D341Med (cell line): ENCODE results near the gene EXOC3L4.
A peak's percentile ranks its signal among the peaks of the same experiment; 100 is the strongest.

Source experiments
- DNase-seq: peaks from one replicate; pipeline ENCODE4 v3.0.0; 2012; ENCODE audit warnings: low spot score

The EXOC3L4 gene

DNA sequence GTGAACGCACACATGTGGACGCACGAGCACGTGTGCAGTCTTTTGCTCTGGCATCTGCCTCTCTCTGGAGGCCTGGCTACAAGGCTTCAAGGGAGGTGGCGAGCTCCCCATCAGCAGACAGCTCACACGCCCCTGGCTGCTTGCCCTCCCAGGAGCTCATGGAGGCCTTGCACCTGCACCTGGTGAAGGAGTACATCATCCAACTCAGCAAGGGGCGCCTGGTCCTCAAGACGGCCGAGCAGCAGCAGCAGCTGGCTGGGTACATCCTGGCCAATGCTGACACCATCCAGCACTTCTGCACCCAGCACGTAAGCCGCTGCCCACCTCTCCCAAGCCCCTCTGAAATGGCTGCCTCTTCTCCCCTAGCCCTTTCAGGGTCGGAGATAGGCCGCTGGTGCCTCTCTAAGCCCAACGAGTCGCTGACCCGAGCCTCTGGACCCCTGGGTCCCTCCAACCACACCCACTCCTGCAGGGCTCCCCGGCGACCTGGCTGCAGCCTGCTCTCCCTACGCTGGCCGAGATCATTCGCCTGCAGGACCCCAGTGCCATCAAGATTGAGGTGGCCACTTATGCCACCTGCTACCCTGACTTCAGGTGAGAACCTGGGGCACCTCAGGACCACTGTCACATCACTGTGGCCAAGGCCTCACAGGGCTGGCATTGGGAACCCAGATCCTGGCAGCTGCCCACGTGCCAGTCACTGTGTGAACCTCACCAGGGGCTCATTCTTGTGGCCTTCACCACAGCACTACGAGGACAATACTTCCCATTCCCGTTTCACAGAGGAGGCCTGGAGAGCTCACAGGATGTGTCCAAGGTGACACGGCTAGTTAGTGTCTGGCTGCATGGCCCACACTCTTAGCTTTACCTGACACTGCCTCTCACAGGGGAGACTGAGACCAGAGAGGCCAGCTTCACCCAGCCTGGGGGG is 39.0 kb downstream of the EXOC3L4 start:
- DNase-seq, result no peak

DNA sequence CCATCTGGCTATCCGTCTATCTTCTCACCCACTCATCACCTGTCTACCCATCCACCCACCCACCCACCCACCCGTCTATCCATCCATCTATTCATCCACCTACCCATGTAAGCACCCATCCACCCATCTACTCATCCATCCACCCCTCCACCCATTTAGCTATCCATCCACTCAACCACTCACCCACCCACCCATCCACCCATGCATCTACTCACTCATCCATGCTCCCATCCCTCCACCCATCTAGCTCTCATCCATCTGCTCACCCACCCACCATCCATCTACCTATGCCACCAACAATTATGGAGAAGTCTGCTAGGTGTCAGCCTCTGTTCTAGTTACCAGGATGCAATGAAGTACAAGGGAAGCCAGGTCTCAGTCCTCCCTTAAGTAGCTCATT is 39.9 kb downstream of the EXOC3L4 start:
- no peak for DNase-seq

DNA sequence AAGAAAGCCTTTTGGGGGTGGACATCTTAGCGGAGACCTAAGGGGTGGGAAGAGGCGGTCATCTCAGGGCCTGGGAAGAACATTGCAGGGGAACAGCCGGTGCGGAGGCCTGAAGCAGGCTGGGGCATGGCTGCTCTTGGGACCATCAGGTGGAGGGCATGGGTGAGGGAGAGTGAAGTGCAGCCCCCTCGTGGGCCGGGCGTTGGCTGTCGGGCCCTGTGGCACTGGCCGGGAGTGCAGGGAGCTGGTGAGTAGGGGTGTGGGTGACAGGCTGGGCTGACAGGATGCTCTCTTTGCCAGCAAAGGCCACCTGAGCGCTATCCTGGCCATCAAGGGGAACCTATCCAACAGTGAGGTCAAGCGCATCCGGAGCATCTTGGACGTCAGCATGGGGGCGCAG is 40.4 kb downstream of the EXOC3L4 start:
- DNase-seq, result peak; percentile 20

DNA sequence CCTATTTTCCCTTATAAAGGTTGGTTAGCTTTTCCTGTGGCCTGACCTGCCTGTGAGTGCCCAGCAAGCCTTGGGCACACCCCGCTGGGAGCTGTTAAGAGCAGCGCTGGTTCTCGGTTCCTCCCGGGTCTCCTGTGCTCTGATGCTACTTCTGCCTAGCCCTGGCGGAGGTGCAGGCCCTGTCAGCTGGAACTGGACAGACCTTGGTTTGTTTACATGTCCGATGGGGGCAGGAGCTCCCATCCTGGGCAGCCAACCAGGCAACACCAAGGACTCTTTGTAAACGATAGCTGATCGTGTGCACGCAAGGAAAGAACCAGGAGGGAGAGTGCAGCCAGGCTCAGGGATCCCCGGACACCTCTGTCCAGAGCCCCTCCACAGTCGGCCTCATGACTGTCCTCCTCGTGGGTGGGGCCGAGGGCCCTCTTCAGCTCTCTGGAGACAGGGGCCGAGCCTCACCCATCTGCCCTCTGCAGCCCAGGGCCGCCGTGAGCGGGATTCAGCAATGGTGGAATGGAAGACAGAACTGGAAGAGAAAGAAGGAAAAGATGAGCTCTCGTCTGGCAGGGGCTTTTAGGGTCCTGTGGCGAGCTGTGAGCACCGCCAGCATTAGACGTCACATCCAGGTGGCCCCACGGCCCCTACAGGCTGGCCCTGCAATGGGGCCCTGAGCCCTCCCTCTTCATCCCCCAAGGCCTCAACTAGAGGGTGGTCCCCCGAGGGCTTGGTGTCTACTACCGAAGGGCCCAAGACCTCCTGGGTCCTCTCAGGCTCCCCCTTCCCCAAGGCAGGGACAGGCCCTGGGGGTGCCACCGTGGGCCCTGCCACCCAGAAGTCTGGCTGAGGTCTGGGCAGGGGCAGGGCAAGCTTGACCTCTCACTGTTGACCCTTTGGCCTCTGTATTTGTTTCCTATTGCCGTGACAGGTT is 41.1 kb downstream of the EXOC3L4 start:
- DNase-seq, result no peak

DNA sequence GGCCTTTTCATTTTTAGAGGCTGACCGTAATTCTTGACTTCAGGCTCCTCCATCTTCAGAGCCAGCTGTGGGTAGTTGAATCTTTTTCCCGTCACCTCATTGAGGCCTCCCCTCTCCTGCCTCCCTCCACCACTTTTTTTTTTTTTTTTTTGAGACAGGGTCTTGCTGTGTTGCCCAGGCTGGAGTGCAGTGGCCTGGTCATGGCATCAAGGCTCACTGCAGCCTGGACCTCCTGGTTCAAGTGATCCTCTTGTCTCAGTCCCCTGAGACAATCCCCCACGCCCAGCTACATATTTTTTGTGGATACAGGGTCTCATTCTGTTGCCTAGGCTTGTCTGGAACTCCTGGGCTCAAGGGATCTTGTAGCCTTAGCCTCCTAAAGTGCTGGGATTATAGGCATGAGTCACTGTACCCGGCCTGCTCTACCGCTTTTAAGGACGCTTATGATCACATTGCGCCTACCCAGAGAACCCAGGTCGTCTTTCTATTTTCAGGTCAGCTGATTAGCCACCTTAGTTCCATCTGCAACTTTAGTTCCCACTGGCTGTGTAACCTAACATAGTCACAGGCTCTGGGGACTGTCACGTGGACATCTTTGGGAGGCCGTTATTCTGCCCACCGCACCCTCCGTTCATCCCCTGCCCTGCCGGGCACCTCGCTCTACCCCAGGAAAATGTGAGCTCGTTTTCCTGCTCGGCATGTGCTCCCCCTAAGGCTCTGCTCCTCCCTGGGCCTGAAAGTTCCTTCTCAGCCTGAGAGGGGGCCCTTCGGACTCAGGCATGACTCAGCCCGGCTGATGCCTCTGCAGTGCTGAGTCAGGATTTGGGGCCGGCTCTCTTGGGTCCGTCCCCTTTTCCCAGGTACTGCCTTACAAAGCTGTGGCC is 42.1 kb downstream of the EXOC3L4 start:
- DNase-seq, result peak; percentile 15

DNA sequence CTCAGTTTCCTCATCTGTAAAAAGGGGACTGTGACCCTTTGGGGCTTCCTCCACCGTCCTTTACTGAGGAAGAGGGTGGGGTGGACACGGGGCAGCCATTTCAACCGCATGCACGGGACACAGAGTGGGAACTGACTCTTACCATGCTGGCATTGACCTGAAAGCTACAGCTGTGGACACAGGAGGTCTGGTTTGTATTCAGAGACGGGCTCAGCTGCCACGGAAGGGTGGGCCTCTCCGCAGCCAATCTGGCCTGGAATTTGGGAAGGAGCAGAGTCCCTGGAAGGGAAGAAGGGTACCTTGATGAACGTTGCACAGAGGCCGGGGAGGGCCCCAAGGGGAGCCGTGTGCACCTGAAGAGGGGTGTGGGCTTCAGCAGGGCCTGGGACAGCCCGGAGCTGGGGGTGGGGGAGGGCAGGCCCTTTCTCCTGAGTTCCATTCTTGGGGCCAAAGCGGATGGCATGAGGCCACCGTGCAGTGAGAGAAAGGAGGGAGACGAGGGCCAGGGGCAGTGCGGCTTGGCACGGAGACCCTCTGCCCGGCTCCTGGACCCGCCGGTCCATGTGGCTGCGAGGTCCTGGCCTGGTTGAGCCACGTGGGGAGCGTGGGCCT is 43.3 kb downstream of the EXOC3L4 start:
- no peak for DNase-seq

DNA sequence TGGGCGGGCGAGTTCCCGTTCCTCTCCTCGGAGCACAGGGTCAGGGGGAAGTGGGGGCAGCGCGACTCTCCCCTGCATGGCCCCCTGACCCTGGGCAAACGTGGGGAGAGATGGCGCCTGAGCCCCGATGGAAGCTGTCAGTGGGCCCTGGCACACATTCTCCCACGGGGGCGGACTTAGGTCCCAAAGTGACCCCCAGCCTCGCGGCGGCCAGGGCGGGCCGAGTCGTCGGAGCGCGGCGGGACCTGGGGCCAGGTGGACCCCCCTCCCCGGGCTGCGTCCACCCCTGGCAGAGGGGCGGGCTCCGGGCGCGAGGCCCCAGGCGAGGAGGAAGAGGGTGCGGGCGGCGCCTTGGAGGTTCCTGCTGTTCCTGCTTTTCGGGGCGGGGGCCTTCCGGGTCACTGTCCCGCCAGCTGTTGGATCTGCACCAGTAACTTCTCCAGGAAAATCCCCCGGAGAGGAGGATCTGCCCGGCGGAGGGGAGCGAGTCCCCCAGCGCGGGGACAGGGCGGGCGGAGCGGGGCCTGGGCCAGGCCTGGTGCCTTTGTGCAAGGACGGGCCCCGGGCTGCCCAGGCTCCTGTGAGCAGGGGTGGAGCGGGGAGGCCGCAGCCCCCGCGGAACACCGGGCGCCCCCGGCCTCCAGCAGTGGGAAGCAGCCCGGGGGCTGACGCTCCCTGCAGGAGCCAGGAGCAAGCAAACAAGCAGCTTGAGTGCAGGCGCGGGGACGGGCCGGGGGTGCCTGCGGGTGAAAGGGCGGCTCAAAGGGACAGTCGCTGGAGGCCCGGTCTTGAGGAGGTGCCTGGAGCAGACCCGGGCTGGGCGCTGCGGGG is 44.0 kb downstream of the EXOC3L4 start:
- no peak for DNase-seq

DNA sequence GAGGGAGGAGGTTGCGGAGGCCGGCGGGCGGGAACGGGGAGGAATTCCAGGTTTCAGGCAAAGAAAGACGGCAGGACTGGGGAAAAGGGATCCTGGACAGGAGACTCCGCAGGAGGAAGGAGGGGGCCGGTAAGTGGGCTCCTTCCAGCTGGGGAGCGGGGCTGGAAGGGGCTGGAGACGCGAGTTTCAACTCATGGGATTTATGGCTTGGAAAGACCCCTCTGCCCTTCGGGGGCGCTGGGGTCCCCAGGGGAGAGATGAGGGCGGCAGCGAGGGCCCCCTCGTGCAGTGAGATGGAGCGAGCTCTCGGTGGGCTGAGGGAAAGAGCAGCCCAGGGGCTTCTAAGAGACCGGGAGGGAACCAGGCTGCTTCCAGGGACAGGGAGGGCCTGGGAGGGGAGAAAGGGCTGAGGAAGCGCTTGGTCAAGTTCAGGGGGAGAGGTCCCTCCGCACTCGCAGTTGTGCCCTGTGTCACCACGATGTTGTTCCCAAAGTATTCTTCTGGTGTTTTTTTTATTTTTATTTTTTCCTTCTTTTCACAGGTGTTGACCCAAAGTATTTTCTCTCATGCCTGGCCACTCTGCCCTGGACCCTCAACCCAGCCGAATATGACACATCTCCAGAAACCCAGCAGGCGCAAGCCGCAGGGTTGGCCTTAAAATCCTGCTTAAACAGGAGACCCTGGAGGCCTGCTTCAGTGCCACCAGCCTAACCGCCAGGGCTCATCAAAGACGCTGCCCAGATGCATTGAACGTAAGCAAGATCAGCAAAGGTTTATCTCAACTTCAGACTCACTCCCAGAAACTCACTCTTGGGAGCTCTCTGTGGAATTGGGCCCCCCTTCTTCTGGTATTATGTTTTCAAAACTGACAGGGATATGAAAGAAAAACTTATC is 44.9 kb downstream of the EXOC3L4 start:
- DNase-seq, result no peak

DNA sequence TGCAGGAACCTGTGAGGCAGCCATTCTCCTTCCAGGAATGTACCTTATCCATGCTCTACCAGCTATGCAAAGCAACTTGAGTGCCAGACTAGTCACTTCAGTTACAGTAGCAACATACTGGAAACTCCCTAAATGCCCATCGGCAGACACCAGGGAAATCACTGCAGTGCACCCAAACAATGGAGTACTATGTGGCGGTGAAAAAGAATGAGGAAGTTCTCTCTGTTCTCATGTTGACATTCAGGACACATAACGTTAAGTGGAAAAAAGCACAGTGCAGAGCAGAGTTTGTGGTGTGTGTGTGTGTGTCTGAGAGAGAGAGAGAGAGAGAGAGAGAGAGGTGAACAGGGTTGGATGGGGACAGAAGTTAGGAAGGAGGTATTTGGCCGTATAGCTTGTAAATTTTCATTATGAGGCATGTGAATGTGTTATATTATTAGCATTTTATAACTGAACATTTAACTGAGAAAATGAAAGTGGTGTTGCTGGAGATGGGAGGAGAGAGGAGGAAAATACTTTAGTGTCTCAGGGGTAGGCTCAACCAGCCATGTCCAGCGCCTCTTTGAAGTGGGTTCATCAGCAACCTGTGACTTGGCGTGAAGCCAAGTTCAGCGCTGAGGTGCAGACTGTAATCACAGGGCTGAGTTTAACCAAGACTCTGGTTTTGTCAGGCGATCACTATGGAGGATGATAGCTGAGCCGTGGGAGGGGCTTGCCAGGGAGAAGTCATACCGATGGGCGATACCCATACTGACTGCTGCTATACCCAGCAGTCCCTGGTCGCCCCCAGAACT is 46.0 kb downstream of the EXOC3L4 start:
- no peak for DNase-seq

DNA sequence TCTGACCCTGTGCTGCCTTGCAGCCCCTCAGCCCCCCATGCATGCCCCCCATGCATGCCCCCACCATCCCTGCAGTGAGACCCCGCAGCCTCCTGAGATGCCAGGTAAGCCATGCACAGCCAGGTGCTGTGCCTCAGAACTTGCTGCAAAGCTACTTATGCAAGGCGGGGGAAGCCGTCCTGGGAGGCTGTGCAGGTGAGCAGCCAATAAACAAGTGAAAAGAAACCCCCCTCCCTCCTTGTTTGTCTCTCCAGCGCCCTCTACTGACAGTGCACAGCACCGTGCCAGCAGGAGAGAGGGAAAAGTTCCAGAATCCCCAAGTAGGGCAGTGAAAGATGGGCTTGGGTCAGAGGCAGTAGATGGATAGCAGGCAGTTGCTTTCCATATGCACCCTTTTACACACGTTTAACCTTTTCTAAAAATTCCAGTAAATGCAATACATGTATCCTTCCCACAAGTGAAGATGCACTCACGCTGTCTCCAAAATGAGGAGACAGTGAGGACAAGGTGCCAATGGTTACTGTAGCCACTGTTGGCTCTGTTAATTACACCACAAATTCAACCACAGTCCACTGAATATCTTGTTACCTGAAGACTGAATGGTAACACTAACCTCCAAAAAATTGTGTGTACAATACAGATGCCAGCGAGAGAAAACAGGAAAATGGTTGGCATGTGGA is 46.7 kb downstream of the EXOC3L4 start:
- DNase-seq, result peak; percentile 71

DNA sequence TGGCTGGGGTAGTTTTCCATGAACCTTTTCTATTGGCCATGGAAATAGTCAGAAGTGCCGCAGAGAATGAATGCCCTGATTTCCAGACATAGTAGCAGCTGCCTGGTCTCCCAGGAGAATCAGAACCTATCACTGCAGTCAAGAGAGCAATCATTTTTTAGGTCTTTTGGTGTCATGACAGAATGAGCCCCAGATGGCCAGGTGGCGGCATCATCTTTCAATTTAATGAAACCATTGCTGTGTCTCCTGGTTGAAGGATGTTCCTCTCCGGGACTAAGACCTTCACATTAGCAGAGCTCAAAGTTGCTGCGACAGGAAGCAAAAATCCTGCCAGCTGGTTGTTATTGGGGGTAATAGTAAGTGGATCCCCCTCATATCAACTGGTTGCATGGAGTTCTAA is 47.5 kb downstream of the EXOC3L4 start:
- DNase-seq, result no peak

DNA sequence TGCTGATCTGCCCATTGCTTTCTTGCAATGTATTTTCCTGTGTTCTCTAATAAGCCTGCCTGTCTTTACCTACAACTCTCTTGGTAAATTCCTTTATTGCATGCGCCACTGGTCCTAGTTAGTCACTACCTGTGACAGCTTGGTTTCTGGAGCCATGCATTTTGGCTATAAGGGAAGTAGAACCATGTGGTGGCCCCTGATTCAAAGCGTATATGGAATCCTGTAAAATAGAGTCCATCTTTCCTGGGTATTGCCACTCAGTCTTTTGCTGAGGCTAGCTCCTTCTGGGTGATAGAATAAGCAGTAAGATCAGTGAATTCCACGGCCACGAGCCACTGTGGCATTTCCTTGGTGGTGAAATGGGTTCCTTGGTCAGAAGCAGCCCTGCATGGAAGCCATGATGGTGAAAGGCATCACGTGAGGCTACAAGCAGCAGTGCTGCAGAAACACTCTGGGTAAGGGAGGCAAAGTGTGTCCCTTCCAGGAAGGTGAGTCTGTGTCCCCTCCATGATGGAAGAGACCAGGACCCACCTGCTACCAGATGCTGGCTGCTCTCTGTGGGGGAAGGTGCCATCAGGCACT is 48.3 kb downstream of the EXOC3L4 start:
- DNase-seq, result no peak

DNA sequence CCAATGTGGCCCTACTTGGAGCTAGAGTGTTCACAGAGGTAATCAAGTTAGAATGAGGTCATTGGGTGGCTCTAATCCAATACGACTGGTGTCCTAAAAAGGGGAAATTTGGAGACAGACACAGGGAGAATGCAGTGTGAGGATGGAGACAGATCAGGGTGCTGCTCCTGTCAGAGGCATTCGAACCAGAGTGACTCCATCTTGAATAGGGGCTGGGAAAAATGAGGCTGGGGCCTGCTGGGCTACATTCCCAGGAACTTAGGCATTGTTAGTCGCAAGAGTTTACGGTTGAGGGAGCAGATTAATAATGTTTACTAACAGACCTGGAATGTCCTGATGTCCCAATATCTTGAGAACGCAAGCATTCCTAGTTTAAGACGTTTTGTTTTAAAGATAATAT is 49.0 kb downstream of the EXOC3L4 start:
- DNase-seq, result no peak

DNA sequence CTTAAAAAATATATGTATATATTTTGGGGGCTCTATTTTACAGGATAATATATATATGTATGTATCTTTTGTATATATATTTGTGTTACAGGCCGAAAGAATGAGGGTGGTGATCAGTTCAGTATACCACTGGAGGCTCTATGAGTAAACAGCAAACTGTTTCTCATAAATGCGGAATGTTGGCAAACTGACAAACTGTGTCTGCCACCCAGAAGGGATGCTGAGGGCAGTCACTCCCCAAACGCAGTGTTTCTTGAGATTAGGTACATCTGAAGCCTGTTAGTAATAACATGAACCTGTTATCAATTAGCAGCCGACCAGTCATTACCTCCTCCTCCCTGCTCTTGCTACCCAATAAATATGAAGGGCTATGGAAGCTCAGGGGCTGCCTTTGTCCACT is 49.6 kb downstream of the EXOC3L4 start:
- no peak for DNase-seq

DNA sequence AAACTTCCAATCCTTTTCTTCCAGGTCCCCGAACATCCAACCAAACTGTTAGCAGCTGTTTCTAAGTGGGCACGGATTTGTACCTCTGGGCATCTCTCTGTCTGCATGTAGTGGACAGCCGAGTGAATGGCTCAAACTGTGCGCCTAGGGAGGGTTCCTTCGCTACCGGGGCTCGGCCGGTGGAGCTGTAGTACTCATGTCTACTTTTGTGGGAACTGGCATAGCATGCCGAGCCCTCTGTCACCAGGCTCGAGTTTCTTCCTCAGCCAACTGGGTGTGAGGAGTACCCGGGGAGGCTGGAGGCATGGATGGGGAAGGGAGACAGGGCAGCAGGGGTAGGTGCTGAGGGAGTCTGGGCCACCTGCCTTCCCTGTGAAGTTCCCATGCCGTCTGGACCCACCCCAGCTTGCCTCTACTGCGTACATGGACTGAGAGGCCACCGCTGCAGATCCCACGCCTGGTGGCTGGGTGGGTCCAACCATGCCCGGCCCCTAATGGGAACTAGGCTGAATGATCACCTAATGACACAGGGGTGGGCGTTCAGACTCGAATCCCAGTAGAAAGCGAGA is 51.7 kb downstream of the EXOC3L4 start:
- DNase-seq, result no peak

DNA sequence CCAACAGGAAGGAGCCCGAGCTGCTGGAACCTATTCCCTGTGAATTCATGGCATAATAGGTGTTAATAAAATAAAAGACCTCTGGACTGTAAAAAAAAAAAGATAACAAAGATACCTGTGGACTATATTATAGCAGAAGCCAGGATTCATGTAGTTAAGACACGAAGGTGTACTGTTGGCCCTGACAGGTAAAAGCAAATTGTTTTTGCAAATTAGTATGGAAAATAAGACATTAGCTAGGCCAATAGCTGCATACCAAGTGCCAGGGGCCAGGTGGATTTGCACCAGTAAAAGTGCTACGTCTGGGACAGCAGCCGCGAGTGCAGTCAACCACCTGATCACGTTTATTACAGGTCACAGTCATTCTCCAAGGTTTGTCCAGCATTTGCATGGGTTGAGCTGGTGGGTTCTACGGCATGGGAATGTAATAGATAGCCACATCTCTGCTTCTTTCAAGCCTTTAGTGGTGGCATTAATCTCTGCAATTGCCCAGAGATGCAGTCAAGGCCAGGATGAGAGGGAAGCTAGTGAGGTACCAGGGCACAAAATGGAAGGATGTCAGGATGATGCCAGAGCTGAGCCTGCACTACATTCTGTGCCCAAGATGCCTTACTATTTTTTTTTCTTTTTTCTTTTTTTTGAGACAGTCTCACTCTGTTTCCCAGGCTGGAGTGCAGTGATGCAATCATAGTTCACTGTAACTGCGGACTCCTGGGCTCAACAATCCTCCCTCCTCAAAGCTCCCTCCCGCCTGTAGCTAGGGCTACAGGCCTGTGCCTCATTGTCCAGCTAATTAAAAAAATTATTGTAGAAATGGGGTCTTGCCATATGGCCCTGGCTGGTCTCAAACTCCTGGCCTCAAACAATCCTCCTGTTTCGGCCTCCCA is 55.1 kb downstream of the EXOC3L4 start:
- DNase-seq, result no peak
